Stimulated activated CD4-positive, alpha-beta T cell treated with anti-CD3 and anti-CD28 coated beads, Interleukin-2, amount 100 ng/mL, for 24 hours (primary cell): Measurements from ENCODE around the gene C1orf122.
"Not testable (repeated sequence)": the region's sequence is repeated elsewhere in the genome, so short reads cannot be mapped to it uniquely, and the experiment has no call there.

Source experiments
- DNase-seq, 2 donors: peaks; one replicate each; pipeline ENCODE4 v3.0.0-alpha.2; 2020

The C1orf122 gene

DNA sequence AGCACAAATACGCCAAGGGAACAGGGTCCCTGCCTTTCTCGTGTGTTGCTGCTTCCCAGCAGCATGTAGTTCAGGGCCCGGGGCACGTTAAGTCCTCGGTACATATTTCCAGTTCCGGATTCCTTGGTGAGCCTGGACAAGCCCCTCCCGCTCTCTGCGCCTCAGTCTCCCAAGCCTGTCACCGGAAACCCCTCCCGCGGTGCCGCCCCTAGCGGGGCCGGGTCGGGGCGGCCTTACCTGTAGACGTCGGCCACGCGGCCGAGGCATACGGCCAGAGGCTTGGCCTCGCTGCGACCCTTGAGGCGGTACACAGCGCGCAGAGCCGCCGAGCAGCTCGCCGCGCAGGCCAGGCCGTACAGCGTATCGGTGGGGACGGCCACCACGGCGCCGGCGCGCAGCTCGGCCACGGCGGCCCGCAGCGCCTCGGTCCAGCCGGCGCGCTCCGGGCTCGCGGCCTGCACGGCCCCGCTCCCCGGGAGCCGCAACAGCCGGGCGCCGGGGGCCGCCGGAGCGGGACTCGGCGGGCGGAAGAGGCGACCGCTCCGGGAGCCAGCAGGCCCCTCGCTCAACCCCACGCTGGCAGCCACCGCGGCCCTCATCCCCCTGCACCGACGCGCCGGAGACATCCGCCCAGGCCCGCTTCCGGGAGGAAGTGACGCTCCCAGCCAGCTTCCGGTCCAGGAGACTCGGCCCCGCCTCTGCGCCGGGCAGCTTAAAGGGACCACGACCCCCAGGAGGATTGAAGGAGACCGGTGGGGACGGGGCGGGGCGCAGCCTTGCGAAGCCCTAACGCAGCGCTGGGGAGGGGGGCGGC is at the start of gene C1orf122, which contains the start of gene YRDC:
Gene C1orf122 (plus strand): TSS at position 236 of the 814 bp plus-strand sequence. CDS start 615 bp downstream, outside the sequence.
Gene YRDC (minus strand): TSS at position 654 of the 814 bp plus-strand sequence. CDS start 28 bp downstream, at position 626.
- DNase-seq: peak; percentile 95 to 96

DNA sequence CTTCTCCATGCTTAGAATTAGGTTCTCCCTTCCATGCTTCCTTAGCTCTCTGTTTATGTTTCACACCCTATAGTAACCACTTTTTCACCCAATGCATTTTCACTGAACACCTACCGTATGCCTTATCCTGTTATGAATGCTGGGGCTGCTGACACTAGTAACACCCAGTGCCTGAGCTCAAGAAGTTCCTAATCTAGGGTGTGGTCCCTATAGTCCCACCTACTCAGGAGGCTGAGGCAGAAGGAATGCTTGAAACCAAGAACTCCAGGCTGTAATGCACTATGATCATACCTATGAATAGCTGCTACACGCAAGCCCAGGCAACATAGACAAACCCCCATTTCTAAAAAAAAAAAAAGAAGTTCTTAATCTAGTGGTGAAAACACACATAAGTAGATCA is 48.1 kb upstream of the C1orf122 start:
- DNase-seq: no peak

DNA sequence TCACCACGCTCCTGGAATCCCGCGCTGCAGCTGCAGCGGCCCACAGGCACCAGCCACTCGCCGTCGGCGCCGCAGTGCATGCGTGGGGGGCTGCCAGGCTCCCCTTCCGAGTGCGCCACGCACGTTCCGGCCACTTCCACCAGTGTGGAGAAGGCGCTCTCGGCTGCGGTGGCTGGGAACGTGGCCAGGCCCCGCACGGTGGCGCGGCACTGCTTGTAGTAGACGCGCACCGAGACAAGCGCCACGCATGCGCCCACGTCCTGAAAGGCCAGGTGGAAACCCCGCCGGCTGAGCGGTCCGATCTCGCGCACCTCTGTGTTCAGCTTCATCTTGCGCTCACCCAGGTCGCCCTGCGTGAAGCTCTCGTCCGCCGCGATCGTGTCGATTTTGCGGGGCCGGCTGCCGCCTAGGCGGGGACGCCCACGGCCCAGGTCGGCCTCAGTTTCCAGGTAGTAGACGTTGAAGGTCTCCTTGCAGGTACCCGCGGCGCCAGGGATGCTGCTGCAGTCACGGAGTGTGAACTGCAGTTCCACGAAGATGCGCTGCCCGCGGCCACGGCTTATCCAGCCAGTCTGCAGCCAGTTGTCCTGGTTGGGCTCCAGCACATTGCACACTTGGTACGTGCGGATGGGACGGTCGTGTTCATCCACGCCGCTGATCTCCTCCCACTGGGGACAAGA is 46.0 kb upstream of the C1orf122 start:
- no peak for DNase-seq

DNA sequence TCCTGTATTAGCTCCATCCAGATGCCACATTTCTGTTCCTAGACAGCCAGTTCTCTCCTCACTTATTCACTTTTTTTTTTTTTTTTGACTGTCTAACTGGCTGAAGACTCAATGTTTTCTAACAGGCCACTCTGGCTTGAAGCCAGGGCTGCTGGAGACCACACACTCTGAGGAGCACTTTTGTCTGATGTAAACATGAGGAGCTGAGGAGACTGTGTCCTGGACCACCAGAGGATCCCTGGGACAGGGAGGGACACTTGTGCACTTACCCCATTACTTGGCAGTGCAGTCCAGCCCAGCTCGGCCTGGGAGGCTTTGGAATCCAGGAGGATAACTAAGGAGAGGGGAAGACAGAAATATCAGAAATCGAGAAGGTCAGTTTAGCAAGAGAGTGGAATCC is 45.1 kb upstream of the C1orf122 start:
- DNase-seq: no peak

DNA sequence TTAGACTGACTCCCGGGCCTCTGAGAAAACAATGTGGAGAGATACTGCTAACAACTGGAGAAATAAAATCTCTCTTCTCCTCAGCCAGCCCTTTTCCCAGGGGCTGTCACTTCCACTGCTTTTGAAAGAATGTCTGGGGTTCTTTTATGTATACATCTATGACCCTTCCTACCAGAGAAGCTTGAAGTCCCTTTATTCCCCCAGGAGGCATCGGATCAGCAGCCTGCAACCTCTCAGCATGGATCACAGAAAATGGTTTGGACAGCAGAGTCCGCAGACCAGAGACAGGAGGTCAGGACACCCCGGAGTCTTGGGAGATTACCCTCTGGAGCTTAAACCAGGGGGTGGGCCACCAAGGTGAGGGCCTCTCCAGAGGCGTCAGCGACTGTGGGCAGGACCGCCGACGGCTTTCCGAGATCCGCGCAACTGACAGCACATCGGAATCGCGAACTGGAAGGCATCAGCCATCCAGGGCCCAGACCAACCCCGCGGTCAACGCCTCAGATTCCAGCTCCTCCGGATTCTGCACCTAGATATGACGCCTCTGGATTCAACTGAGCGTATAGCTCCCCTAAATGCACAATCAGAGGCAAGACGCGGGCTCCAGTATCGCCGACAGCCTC is 43.7 kb upstream of the C1orf122 start:
- no peak for DNase-seq

DNA sequence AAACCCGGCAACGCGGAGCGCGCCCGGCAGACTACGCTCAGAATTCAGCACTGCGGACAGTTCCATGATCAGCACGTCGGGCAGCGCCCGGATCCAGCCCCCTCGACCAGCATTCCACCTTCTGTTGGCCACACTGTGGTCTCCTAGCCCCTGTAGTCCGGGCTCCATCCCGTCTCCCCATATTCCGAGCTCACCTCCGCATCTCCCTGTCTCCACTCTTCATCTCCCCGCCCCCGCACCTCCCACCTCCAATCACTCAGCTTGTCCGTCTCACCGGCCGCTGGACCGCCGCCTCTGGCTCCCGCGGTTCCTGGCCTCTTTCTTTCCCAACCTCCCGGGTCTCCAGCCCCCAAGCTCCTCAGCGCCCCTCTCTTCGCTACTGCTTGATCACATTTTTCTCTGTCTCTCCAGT is 43.2 kb upstream of the C1orf122 start:
- DNase-seq: peak; percentile 55 to 63

DNA sequence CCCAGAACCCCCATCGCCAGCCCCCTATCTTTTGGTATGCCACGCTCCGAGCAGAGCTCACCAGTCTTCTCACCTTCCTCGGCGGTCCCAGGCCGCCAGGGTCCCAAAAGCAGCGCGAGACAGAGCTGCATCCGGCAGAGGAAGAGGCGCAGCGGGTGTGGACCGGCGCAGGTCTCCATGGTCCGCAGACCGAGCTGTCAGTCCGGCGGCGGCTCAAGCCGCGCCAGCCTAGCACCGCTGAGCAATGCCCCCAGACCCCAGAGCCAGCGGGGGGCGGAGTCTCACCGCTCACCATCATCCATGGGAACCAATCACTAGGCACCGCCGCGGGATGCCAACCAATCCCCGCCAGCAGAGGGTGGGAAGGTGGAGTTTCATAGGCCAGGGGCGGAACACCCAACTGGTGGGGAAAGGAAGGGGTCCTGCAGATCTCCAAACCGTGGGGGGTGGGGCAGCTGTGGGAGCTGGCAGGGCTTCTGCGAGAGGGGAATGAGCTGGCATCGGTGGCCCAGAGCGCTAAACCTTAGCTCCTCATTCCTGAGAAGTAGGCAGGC is 42.6 kb upstream of the C1orf122 start, which contains the start of gene EPHA10:
Gene EPHA10 (minus strand): TSS at position 233 of the 554 bp plus-strand sequence. CDS start 54 bp downstream, at position 179.
- DNase-seq: no peak

DNA sequence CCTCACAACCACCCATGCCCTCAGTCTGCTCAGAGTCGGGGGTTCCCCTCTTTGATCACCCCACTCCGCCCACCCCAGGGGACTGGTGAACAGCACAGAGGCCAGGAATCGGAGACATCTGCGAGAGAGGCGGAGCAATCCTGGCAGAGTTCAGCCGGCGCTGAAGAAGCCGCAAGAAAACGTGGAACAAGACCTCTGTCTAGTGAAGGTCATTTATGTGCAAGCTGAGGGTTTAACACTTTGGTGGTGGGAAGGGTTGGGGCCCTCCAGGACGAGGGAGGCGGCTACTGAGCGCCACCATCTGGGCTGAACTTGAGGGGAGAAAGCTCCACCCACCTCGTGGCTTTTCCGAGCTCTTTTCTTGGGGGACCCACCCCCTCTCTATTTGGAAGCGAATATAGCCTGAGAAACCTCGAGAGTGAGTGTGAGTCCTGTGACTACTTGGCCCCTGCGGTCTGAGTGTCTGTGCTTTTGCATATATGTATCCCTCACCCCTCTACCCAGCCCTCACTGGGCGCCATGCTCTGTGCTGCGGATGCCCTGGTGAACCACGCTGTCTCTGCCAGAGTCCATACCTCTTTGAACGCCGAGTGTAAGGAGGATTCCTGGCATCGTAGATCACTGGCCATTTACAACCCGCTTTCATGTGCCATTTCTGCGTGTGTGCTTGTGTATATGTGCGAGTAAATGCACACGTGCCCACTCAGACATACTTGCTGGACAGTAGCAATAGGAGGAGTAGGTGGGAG is 41.5 kb upstream of the C1orf122 start:
- DNase-seq: peak; percentile 24 to 38

DNA sequence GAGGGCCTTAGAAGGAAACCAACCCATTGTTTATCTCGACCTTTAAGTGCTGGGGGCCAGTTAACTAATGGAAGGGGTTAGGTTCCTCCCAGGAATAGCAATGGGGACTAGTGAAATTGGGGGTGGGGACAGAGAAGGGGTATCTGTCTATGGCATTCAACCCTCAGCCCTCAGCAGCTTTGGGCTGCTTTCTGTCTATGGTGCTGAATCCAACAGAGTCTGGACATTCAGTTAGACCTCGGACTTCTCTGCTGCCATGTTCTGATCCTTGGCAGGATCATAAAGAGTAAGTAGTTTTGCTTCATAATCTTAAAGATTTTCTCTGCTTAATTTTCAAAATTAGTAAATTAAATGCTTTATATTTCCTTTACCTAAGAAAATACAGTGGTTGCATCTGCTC is 40.1 kb upstream of the C1orf122 start:
- no peak for DNase-seq

DNA sequence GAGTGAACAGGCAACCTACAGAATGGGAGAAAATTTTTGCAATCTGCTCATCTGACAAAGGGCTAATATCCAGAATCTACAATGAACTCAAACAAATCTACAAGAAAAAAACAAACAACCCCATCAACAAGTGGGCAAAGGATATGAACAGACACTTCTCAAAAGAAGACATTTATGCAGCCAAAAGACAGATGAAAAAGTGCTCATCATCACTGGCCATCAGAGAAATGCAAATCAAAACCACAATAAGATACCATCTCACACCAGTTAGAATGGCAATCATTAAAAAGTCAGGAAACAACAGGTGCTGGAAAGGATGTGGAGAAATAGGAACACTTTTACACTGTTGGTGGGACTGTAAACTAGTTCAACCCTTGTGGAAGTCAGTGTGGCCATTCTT is 36.1 kb upstream of the C1orf122 start:
- DNase-seq: not testable (repeated sequence)

DNA sequence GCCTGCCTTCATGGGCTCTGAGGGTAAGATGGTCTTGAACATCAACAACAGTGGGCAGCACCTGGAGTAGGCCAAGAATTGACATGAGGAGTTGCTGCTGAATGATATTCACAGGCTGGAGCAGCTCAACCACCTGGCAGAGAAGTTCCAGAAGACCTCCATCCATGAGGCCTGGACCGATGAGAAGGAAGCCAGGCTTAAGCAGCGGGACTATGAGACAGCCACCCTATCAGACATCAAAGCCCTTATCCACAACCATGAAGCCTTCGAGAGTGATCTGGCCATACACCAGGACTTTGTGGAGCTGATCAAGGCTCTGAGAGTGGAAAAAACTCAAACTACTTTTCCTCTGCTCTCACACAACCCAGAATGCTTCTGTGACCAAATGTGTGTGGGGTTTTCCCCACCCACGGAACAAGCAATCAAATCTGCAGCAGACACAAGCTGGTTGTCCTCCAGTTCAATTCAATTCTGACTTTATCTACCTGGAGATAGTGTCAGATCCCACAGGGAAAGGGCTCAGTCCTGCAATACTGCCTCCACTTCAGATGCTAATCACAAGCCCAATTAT is 30.6 kb upstream of the C1orf122 start:
- peak in 1 of 2 donors; percentile 40 for DNase-seq

DNA sequence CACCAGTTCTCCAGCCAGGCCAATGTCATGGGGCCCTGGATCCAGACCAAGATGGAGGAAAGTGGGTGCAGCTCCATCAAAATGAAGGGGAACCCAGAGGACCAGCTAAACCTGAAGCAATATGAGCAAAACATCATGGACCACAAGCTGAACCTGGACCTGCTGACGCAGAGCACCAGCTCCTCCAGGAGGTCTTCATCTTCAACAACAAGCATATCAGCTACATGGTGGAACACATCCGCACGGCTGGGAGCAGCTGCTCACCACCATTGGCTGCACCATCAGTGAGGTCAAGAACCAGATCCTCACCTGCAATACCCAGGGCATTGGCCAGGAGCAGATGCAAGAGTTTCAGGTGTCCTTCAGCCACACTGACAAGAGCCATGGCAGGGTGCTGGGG is 28.9 kb upstream of the C1orf122 start:
- no peak for DNase-seq

DNA sequence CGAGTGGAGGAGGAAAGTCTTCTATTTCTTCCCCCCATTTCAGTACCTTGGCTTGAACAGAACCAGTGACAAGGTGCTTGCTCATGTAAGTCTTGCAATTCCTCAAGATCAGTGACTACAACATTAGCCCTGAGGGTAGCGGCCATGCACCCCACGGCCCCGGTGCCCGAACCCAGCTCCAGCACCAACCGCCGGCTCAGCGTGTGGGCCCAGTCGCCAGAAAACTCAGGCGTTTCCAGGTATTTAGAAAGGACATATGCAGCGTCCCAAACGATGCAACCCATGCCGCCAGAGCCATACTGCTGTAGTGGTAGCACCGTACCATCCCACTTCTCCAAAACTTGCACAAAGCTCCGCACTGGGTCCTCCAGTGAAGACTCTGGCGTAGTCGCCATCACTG is 25.1 kb upstream of the C1orf122 start:
- no peak for DNase-seq

DNA sequence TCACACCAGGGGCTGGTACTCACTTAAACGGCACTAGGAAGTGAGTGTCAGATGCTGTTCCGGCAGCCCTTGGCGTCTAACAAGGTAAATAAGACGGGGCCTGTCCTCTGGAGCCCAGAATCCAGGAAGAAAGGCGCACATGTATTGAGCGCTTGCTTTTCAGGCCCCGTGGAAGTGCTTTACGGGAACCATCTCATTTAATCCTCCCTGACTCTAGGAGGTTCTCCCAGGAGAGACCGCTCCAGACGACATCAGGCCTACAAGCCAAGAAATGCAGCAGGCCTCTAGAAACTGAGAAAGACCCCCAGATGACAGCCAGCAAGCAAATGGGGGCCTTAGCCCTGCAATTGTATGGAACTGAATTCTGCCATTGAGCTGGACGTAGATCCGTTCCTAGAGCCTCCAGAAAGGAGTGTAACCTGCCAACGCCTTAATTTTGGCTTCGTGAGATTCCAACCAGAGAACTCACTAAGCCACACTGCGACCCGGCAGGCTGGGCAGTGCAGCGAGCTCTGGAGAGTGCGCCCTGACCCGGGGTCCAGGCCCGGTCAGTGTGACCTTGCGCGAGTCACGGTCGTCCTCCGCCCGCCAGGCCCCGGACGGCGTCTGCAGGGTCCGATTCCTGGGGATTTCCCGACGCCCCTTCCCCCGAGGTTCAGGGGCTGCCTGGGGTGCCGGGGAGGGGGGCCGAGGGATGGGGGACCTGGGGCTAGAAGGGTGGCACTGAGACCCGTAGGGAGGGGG is 14.5 kb upstream of the C1orf122 start:
- no peak for DNase-seq

DNA sequence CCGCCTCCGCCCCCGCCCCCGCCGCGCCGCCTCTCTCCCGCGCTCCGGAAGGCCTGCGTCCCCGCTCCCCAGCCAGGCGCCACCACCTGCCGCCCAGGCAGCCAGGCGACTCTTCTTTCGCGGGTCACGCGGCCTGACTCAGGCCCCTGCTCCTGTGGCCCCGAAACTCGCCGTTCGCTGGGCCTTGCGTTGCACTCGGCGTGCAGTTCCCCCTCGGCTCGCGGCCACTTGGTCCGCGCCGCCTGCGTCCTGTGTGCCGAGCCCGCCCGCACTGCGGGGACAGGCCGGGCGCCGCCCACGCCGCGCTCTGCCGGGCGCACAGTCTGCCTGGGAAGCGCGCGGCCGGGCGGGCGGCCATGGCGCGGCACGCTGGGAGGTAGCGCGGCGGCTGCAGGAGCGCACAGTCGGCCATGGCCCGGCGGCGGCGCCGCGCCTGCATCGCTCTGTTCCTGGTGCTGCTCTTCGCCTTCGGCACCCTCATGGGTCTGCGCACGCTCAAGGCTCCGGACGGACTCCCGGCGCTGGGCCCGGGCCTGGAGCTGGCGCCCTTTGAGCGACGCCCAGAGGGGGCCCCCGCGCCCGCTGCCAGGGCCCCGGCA is 13.7 kb upstream of the C1orf122 start, which contains the start of gene MANEAL:
Gene MANEAL (plus strand): TSS at position 75 of the 599 bp plus-strand sequence. CDS start 336 bp downstream, at position 411.
- peak; percentile 30 to 52 for DNase-seq

DNA sequence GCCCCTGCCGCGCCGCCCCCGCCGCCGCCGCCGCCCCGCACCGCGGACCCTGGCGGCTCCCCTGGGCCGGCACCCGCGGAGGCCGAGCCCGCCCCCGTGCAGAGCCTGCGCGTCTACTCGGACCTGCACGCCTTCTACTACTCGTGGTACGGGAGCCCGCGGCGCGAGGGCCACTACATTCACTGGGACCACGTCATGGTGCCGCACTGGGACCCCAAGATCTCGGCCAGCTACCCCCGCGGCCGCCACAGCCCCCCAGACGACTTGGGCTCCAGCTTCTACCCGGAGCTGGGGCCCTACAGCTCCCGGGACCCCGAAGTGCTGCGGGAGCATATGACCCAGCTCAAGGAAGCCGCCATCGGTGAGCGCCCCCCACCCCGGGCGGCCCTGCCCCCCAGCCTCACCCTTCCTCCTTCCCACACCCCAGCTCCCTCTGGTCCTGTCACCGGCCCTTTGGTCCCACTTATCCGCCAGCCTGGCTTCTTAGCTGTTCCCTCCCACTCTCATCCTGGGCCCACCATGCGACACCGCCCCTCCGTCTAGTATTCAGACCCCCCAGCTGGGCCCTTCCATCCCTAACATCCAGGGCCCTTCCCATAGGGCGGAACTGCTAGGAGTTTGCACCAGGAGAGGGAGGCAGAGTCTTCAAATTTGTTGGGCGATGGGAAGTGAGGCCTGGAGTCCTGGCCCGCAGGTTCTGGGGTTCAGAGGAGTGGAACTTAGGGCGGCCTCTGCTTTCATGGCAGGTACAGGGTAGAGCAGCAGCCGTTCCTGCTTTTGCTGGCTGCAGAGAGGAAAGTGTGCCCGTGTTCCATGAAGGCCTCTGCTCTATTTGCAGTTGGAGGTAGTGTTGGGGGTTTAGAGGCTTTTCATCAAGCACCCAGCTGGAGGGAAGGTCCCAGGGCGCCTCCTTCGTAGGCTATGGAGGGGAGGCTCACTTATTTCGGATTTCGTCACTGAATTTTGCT is 12.9 kb upstream of the C1orf122 start:
- DNase-seq: no peak

DNA sequence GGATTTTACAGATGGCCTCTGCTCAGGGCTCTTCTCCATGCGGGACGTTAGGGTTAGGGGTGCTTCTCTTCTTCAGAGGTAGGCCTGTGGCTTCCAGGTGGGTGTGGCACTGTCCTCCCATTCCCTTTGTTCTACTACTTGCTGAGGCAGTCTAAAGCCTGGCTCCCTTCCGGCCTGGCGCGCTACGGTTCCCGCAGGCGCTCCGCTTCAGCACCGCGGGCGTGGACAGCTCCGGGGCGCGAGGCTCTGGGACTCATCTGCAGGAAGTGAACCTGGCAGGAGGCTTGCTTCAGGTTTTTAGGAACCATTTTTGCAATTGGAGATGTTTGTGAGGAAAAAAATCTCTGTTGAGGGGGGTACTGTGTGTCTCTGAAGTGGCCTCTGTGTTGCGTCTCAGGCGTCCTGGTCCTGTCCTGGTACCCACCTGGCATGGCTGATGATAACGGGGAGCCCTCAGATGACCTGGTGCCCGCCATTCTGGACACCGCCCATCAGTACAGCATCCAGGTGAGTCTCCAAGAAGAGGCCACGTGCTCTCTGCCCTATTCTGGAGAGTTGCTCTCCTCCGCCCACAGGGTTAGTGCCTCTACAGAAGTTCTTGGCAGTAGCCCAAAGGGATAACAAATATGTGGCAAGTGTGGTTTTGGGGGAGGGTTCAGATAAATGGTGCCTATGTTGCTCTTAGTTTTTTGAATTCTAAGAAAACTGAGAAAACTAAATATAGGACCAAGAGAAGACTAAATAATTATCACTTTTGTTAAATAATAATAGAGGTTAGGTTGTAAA is 12.1 kb upstream of the C1orf122 start:
- peak; percentile 52 to 66 for DNase-seq

DNA sequence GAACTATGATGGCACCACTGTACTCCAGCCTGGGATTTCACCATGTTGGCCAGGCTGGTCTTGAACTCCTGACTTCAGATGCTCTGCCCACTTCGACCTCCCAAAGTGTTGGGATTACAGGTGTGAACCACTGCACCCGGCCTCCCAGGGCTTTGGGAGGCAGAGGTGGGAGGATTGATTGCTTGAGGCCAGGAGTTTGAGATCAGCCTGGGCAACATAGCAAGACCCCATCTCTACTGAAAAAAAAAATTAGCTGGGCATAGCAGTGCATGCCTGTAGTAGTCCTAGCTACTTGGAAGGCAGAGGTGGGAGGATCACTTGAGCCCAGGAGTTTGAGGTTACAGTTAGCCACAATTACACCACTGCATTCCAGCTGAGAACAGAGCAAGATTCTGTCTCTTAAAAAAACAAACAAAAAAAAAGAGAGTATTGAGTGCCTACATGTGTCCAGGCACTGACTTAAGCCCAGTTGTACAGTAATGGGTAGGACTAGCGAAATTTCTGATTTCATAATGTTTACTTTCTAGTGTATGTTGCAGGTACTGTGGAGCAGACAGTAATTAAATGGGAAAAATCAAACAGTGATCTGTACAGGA is 9.7 kb upstream of the C1orf122 start:
- DNase-seq: no peak
